ENCODE data around the gene FNIP1.

The FNIP1 gene

GRCh38 chr5:131634996-131635683, 161.7 kb downstream of the FNIP1 start, which contains the start of gene RAPGEF6:
Gene RAPGEF6 (minus strand): TSS chr5:131635229. CDS start chr5:131635030, 199 bp downstream.
- peak; percentile 98 for DNase-seq (ENCODE audit: low spot score)
- ChIA-PET POLR2A (ENCODE audit: low non-redundant PET) (interaction anchor here (1.0 to 1.1 kb wide), 2 partner anchors 10 to 373 kb away, joined by 3 to 6 read pairs; no protein-coding TSS in a partner anchor), CTCF (no interaction called here)
- peak within 1 kb of the TSS; percentile 99 for H3K27ac ChIP-seq
- TF ChIP-seq CTCF (conservative IDR thresholded peaks at IDR 0.05; ENCODE audit: low read depth), result no peak

DNA sequence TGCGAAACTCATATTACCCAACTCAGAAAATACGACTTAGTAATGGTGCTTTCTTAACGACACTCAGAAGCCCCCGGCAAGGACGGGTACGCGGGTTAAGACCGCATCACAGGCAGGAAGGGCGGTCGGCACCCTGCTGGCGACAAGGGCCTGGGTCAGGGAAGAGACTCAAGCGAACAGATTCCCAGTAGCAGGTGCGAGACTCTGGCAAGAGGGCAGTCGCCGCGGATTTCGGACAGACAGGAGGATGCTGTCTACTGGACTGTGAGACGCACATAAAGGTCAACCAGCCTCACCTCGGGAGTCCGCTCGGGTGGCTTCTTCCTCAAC, 162.2 kb downstream of the FNIP1 start:
- H3K27ac ChIP-seq, result peak overlapping the region; percentile 99
- POLR2A ChIA-PET (ENCODE audit: low non-redundant PET), result no interaction called here
- CTCF ChIA-PET, result no interaction called here
- no peak for TF ChIP-seq CTCF (conservative IDR thresholded peaks at IDR 0.05; ENCODE audit: low read depth)
- peak; percentile 65 for DNase-seq (ENCODE audit: low spot score)

- ChIA-PET CTCF (no interaction called here), POLR2A (ENCODE audit: low non-redundant PET) (no interaction called here)
- TF ChIP-seq CTCF (conservative IDR thresholded peaks at IDR 0.05; ENCODE audit: low read depth), result no peak
- H3K27ac ChIP-seq, result peak overlapping the region; percentile 99
- DNase-seq (ENCODE audit: low spot score), result no peak
Measured at GRCh38 chr5:131634238-131634637, 162.6 kb downstream of the FNIP1 start.

DNA sequence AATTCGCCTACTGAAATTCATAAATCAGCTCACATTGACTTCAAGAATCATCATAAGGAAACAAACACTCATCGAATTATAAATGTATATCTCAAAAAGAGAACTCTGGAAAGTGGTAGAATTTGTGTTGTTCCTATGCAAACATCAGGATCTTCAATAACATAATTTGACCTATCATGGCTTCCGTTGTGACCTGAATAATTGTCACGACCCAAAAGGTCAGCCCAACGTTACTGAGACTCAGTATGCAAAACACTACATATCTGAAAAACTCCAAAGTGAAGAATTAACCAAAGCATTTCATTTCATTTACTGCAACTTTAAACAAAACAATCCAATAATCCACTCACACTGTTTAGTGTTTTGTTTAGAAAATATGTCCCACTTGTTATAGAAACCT, 163.0 kb downstream of the FNIP1 start:
- DNase-seq (ENCODE audit: low spot score), result no peak
- POLR2A ChIA-PET (ENCODE audit: low non-redundant PET), result no interaction called here
- no peak for TF ChIP-seq CTCF (conservative IDR thresholded peaks at IDR 0.05; ENCODE audit: low read depth)
- CTCF ChIA-PET, result no interaction called here
- H3K27ac ChIP-seq, result no peak overlapping the region

- TF ChIP-seq CTCF (conservative IDR thresholded peaks at IDR 0.05; ENCODE audit: low read depth), result no peak
- ChIA-PET POLR2A (ENCODE audit: low non-redundant PET) (no interaction called here), CTCF (interaction anchor here (0.7 to 1.2 kb wide), 2 partner anchors 40 to 42 kb away, joined by 3 read pairs; no protein-coding TSS in a partner anchor)
- DNase-seq (ENCODE audit: low spot score), result no peak
- no peak overlapping the region for H3K27ac ChIP-seq
Measured at GRCh38 chr5:131630963-131631350, 165.9 kb downstream of the FNIP1 start.

- no peak for DNase-seq (ENCODE audit: low spot score)
- CTCF ChIA-PET, result interaction anchor here (0.7 to 1.3 kb wide), 2 partner anchors 40 to 41 kb away, joined by 3 to 5 read pairs; no protein-coding TSS in a partner anchor
- POLR2A ChIA-PET (ENCODE audit: low non-redundant PET), result no interaction called here
- TF ChIP-seq CTCF (conservative IDR thresholded peaks at IDR 0.05; ENCODE audit: low read depth), result no peak
- H3K27ac ChIP-seq, result no peak overlapping the region
Measured at GRCh38 chr5:131630208-131630962, 166.4 kb downstream of the FNIP1 start.
